Stimulated activated CD4-positive, alpha-beta T cell treated with anti-CD3 and anti-CD28 coated beads, Interleukin-12 subunit alpha, Interleukin-12 subunit beta, amount 100 ng/mL, for 4 hours (primary cell): Measurements from ENCODE around the gene ECSIT.
"Not testable (repeated sequence)": the region's sequence is repeated elsewhere in the genome, so short reads cannot be mapped to it uniquely, and the experiment has no call there.

ENCODE experiments used
- DNase-seq: peaks from one replicate; pipeline ENCODE4 v3.0.0-alpha.2; 2020

Gene ECSIT, protein sequence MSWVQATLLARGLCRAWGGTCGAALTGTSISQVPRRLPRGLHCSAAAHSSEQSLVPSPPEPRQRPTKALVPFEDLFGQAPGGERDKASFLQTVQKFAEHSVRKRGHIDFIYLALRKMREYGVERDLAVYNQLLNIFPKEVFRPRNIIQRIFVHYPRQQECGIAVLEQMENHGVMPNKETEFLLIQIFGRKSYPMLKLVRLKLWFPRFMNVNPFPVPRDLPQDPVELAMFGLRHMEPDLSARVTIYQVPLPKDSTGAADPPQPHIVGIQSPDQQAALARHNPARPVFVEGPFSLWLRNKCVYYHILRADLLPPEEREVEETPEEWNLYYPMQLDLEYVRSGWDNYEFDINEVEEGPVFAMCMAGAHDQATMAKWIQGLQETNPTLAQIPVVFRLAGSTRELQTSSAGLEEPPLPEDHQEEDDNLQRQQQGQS

DNA sequence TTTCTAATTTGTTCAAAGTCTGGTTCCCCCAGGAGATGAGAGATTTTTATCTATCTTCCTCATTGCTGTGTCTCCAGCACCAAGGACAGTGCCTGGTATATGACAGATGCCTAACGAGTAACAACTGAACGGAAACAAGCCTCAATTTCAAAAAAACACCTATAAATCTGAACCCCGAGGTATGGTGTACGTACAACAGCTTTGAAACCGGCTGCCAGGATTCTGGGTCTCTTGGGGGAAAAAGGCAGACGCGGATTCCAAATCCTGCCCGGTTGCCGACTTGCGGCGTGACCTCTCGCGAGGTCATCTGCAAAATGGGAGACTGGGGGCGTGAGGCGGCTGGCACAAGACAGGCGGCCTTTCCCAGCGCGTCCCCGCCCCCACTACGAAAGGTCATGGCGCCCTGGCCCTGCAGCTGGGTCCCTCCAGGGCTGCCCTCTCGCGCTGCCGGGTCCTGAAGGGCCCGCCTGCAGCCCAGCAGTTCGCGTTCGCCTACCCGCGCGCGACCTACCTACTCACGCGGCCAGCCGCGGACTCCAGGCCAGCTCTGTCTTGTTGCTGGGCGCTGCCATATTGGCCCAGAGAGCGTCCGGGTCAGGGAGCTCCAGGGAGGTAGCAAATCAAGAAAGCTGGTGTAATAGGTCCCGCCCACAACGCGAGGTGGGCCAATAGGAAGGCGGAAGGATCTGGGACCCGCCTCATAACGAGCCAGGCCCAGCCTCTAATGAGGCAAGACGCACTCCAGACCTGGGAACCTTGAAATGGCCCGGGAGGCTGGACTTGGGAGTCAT, at the start of gene ECSIT:
ECSIT (minus strand) TSS at position 584 of the 791 bp plus-strand sequence. CDS start 9,964 bp downstream, outside the sequence.
- peak; percentile 90 for DNase-seq

DNA sequence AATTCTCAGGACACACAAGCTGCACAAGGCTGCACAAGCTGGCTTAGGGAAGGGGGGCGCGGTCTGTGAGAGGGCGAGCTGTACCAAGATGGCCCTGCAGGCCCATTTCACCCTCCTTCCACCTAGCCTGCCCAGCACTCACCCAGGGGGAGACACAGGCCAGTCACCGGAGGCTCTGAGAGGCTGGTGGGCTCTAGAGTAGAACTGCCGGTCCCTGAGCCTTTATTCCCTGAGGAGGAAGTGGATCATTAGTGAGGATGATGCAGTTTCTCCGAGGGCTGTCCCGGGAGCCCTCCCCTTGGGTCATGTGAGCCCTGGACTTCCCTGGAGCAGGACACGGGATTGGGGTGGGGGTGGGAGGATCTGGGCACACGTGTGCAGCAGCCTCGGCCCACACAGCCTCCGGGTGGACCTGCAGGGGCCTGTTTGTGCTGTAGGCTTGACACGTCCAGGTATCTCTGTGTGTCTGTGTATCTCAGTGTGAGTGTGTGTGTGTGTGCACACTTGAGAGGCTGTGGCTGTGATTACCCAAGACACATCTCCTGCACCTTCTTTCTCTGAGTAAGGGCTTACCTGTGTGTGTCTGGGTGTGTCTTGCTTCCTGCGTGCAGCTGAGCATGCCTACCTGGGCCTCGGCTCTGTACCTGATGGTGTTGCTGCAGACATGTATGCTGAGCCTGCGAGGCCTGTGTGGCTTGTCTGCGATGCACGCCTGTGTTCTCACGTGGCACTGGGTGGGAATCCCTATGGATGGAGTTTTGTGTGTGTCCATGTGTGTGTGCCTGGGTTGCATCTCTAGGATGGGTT, 48.7 kb upstream of the ECSIT start, which contains the start of gene ACP5:
ACP5 (minus strand) TSS at position 195 of the 807 bp plus-strand sequence. CDS start 328 bp downstream, outside the sequence.
- no peak for DNase-seq

DNA sequence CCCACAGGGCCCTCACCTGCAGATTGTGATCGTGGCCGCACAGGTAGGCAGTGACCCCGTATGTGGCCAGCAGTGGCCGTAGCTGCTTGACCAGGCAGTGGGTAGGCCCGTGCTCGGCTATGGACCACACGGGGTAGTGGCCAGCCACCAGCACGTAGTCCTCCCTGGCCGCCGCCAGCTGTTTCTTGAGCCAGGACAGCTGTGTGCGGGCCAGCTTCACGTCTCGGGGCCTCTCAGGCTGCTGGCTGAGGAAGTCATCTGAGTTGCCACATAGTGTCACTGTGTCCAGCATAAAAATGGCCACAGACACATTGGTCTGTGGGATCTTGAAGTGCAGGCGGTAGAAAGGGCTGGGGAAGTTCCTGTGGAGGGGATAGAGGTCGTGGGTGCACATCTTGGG, 47.3 kb upstream of the ECSIT start:
- DNase-seq, result no peak

DNA sequence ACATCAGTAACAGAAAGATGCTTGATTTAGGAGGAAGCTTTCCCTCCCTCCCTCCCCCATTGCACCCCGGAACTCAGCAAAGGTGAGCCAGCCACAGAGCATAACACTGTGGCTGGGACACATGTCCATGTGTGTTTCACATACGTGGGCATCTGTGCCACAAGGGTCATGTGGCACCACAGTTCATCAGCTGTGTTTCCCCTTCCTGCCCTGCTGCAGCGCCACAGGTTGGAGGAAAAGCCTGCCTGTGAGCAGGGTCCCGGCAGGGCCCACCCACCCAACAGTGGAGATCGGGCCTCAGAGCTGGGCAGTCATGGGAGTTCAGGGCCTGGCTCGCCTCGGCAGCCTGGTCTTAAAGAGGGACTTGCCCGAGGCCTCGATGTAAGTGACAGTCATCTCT, 45.8 kb upstream of the ECSIT start:
- DNase-seq, result no peak

DNA sequence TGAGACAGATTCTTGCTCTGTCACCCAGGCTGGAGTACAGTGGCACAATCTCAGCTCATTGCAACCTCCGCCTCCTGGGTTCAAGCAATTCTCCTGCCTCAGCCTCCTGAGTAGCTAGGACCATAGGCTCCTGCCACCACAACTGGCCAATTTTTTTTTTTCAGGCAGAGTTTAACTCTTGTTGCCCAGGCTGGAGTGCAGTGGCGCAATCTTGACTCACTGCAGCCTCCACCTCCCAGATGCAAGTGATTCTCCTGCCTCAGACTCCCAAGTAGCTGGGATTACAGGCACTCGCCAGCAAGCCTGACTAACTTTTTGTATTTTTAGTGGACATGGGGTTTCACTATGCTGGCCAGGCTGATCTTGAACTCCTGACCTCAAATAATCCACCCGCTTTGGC, 44.8 kb upstream of the ECSIT start:
- DNase-seq, result not testable (repeated sequence)

DNA sequence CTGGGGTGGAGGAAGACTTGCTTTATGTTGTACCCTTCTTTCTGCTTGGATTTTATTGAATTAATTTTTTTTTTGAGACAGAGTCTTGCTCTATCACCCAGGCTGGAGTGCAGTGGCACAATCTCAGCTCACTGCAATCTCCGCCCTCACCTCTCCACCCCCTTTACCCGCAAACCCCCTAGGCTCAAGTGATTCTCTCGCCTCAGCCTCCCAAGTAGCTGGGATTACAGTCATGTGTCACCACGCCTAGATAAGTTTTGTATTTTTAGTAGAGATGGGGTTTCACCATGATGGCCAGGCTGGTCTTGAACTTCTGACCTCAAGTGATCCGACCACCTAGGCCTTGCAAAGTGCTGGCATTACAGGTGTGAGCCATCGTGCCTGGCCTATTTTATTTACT, 44.4 kb upstream of the ECSIT start:
- DNase-seq, result not testable (repeated sequence)

DNA sequence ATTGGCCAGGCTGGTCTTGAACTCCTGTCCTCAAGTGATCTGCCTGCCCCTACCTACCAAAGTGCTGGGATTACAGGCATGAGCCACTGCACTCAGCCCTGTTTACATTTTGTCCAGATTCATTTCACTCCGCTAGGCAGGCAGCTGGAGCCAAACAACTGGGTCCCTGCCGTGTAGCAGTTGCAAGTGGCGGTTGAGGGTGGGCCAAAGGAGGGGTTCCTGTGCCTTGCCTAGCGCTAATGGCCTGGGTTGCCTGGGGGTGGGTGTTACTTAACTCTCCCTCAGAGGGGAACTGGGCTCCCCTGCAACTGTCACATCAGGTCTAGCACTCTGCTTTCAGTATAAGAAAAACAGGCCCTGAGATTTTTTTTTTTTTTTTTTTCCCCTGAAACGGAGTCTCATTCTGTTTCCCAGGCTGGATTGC, 41.1 kb upstream of the ECSIT start:
- no peak for DNase-seq

DNA sequence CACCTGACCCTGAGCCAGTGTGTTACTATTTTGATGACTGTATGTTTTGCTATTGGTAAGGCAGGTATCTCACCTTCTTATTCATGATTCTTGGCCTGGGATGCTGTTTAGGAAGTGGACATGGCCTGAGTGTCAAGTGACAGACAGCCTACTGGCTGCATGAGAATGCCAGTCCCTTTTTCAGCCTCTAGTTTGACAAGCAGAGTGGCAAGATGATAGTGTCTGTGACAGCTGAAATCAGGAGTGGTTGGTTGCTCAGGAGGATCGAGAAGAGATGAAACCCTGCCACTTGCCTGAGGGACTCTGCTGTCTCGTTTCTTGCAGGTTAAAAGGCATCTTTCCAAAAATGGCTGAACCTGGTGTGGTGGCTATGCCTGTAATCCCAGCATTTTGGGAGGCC, 37.2 kb upstream of the ECSIT start:
- no peak for DNase-seq

DNA sequence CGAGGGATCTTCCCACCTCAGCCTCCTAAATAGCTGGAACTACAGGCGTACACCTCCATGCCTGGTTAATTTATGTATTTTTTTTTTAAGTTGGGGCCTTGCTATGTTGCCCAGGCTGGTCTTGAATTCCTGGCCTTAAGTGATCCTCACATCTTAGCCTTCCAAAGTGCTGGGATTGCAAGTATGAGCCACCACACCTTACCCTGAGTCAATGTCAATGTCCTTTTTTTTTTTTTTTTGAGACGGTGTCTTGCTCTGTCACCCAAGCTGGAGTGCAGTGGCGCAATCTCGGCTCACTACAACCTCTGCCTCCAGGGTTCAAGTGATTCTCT, 36.7 kb upstream of the ECSIT start:
- DNase-seq, result not testable (repeated sequence)

DNA sequence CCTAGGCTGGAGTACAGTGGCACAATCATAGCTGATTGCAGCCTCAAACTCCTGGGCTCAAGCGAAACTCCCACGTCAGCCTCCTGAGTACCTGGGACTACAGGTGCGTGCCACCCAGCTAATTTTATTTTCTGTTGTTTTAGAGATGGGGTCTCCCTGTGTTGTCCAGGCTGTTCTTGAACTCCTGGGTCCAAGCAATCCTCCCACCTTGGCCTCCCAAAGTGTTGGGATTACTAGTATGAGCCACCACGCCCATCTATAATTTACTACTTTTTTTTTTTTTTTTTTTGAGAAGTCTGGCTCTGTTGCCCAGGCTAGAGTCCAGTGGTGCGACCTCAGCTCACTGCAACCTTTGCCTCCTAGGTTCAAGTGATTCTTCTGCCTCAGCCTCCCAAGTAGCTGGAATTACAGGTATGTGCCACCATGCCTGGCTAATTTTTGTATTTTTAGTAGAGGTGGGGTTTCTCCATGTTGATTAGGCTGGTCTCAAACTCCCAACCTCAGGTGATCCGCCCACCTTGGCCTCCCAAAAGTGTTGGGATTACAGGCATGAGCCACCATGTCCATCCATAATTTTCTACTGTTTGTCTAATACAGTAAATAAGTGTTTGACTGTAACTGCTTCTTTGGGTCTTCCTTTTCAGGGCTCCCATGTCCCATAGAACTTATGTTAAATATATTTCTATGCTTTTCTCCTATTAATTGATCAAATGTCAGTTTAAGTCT, 35.3 kb upstream of the ECSIT start:
- not testable (repeated sequence) for DNase-seq

DNA sequence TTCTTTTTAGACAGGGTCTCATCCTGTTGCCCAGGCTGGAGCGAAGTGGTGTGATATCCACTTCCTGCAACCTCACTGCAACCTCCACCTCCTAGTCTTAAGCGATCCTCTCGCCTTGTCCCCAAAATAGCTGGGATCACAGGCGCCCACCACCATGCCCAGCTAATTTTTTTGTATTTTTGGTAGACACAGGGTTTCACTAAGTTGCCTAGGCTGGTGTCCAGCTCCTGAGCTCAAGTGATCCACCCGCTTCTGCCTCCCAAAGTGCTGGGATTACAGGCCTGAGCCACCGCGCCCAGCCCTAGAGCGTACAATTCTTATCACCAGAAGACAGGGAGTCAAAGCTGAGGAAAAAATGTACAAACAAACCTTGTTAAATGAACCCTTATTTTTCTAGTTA, 34.6 kb upstream of the ECSIT start:
- DNase-seq, result no peak

DNA sequence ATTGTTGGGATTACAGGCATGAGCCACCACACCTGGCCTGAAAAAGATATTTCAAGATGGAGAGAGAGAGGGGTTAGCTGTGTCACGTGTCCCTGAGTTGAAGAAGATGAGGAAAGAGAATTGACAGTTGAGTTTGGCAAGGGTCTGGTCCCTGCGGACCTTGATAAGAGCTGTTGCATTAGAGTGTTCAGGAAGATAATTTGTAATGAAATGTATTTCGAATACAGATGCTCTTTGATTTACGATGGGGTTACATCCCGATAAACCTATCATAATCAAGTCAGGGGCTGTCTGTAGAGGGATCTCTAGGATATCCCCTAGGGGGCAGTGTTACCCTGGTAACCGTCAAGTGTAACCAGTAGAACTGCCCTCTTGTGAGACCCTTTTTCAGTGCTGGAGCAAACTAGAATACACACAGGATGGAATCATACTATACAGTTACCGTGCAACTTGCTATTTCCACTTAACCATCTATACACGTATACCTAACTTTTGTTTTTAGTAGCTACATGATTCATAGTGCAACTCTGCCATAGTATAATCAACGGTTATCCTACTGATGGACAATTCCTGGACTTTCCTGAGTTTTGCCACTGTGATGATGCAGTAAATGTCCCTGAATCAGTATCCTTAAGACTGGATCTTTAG, 31.6 kb upstream of the ECSIT start:
- peak; percentile 24 for DNase-seq

DNA sequence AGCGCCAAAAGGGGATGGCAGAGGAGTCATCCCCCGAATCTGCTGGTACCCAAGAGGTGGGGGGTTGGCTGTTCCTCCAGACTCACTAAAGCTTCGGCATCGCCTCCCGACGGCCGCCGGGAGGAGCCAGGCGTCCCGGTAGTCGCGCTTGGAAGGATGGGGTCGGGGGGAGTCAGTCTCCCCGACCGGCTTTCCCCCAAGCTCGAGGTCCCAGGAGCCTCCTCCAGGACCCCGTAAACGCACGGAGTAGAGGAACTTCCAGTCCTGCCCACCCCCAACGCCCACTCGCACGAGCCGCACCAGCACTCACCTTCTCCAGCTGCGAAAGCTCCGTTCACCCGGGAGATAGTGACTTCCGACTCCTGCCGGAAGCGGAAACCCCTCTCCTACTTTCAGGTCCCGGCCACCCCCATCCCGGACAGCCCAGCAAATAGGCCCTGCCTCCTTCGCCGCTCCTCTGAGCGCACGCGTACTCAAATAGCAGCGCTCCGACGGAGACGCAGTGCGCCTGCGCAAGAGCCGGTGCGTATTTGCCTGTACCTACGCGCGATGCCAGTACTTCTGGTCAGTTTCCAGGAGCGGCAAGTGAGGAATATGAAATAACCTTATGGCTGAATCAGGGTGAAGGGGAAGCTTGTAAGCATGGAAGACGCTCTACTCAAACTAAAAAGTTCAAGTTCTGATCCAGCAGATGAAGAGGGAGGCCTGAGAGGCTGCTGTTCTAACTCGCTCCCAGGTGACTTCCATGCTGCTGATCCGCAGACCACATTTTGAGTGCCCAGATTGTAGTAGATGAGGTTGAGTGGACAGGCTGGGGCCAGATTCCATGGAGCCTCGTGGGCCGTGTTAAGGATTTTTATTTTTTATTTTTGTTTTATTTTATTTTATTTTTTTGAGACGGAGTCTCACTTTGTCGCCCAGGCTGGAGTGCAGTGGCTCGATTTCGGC, 30.2 kb upstream of the ECSIT start, which contains the start of gene ELOF1:
ELOF1 (minus strand) TSS at position 350 of the 948 bp plus-strand sequence. CDS start 4,883 bp downstream, outside the sequence.
- peak; percentile 95 for DNase-seq

DNA sequence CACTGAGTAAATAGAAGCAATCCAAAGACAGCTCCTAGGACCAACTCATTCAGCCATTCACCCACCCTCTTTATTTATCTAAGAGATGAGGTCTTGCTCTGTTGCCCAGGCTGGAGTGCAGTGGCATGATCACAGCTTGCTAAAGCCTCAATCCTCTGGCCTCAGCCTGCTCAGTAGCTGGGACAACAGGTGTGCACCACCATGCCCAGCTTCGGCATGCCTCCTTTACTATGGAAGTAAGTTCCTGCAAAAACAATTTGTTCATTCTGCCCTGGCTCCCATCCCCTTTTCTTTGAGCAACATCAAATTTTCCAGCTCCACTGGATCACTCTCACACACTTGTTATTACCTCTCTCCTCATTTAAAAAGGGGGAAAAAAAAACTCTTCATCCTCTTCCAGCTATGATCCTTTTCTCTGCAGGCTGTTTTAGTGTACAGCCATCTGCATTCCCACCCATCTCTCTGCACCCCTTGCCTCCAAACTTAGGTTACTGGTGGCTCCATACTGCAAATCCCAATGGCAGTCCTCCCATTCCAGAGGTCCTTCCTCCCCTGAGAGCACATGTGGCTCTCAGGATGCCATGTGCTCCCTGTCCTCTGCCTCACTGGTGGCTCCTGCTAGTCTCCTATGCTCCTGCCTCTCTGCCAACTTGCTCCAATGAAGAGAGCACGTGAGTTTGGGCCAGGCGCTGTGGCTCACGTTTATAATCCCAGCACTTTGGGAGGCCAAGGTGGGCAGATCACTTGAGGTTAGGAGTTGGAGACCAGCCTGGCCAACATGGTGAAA, 27.9 kb upstream of the ECSIT start:
- no peak for DNase-seq

DNA sequence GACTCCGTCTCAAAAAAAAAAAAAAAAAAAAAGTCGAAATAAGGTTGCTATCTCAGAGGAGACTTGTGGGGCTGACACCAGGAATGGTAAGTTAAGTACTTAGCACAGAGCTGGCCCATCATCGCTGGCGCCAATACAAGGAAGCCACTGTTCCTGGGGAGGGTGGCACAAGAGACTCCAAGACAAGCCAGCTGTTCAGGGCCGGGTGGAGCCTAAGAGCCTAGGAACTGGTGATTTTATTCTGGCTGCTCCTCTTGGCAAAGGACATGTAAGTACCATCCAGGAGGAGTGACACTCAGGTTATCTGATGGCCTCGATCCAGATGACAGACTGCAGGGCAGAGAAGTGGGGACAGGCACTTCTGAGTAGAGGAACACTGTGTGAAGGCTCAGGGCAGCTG, 26.3 kb upstream of the ECSIT start:
- no peak for DNase-seq

DNA sequence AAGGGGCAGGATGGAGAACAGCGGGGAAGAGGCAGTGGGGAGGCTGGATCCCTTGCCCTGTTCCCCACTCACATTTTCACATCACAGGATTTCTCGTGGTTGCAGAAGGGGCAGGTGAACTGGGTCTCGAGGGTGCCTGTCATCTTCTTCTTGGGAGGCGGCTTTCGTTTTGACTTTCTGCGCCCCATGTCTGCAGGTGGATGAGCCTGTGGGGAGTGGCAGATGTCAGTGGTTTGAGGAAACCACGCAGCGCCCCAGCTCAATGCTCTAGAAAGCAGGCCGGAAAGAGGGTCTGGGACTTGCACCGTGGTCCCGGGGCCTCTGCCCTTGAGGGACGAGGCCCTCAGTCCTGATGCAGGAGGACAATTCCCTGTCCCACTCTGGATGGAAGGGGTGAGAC, 25.2 kb upstream of the ECSIT start:
- DNase-seq, result no peak

DNA sequence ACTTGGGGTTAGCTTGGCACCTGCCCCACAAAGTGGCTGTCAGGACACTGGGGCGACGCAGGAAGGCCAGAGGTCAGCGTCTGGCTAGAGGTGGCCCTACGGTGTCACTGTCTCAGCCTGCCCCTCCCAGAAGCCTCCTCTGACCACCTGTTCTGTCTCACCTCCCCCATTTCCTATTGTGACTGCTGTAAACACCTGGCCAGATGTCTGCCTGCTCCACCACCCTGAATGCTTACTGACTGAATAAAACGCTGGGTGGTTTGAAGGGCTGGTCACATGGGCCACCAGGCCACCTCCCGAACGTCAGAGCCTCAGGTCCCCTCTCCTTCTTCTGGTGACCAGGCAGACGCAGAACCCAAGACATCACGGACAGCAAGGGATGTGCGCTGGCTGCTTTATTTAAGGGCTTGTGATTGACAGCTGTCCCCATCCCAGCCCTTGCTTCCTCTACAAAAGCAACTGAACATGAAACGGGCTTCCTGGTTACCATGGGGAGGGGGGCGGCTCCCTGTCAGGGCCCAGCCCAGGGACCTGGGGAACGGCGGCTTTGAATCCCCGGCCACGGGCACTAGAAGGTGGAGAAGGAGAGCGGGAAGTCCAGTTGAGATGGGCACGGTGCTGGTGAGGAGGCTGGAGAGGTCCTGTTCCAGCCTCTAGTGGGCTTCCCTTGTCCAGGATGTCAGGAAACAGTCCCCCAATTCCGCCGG, 23.9 kb upstream of the ECSIT start:
- no peak for DNase-seq

DNA sequence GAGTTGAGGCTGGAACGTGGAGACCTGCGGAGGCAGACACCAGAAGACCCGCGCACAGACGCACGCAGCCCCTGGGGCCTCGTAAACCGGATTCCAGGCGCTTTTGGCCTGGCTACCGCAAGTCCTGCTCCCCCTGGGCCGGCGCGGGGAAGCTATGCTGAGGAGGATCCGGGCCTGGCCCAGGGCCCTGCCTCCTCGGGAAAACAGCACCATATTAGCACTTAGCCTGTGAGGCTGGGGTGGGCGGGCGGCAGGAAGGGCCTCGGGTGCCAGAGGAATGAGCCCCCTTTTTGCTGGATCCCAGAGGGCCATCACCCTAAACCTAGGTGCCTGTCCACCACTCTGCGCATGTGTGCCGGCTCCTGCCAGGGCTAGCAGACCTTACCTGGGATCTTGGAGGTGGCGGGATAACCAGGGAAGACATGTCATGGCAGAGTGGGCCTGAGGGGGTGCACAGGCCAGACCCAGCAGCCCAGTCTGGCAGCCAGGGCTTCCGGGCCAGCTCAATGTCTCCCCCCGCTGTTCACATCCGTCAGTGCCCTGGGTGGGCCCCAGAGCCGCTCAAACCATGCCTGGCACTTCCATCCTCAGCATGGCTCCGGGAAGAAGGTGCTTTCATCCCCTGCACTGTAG, 22.8 kb upstream of the ECSIT start:
- no peak for DNase-seq

DNA sequence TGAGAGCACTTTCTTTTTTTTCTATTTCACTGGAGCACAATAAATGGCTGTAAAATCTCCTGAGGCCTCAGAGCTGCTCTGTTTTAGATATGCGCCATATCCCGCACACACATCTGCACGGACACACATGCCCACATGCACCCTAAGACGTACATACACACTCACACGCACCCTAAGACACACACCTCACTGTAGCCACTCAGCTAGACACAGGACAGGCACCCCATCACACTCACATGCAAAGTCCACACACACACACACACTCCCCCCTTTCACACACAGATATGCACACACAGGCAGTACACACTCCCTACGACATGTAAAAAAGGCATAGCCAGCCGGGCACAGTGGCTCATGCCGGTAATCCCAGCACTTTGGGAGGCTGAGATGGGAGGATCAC, 21.3 kb upstream of the ECSIT start:
- DNase-seq, result no peak
